Caco-2 (cell line): ENCODE measurements around the gene ABCC4. TPM values are rescaled to one million over a fixed set of nuclear protein-coding genes. Genes with fewer than 3 reads are reported as not detected.

Source experiments
- BruUV-seq: library from RNA; stranded (reverse); fragments of 400-500 nt; replicated peaks from 2 replicates; lab custom pipeline; 2021; lab: Mats Ljungman, UMichigan
- CTCF ChIA-PET: fragments of 300-600 bp; sonication (Branson Sonifier 250); formaldehyde crosslinking; loops from one replicate; lab custom pipeline; 2022; ENCODE audit warnings: antibody characterized with exemption; lab: Charles Lee
- POLR2A ChIA-PET: fragments of 300-600 bp; sonication (Branson Sonifier 250); formaldehyde crosslinking; loops from one replicate; lab custom pipeline; 2022; ENCODE audit warnings: antibody characterized with exemption; lab: Charles Lee
- DNase-seq, 2 experiments: peaks; one replicate each; pipeline versions ENCODE4 v3.0.0 to v3.0.0-alpha.2; 2020 to 2022
- H3K27me3 ChIP-seq: replicated peaks from 2 replicates; pipeline ENCODE4 v1.6.0; 2011; ENCODE audit warnings: low read length; ENCODE audit not compliant: control insufficient read depth, insufficient read depth
- H3K36me3 ChIP-seq: 2 replicates; pipeline ENCODE4 v1.5.1; 2011; ENCODE audit warnings: low read length; ENCODE audit not compliant: control insufficient read depth, insufficient read depth
- H3K4me1 ChIP-seq: fragments of 250-450 bp; sonication (Bioruptor Pico); 2 replicates; pipeline ENCODE4 v1.5.1; 2020; ENCODE audit warnings: mild to moderate bottlenecking
- H3K4me3 ChIP-seq: 2 replicates; pipeline ENCODE4 v1.5.1; 2011; ENCODE audit warnings: low read depth, mild to moderate bottlenecking, control low read depth, low read length
- H3K9me3 ChIP-seq: fragments of 250-450 bp; sonication (Bioruptor Pico); 2 replicates; pipeline ENCODE4 v1.5.1; 2020; ENCODE audit warnings: mild to moderate bottlenecking, moderate library complexity
- H3K27ac Mint-ChIP-seq: one replicate; pipeline ENCODE4 v1.8.0; 2022; ENCODE audit warnings: mixed read lengths; ENCODE audit not compliant: unreplicated experiment
- H3K27me3 Mint-ChIP-seq: one replicate; pipeline ENCODE4 v1.8.0; 2022; ENCODE audit warnings: mixed read lengths; ENCODE audit not compliant: insufficient read depth, unreplicated experiment
- H3K36me3 Mint-ChIP-seq: one replicate; pipeline ENCODE4 v1.8.0; 2022; ENCODE audit warnings: mild to moderate bottlenecking, mixed read lengths; ENCODE audit not compliant: insufficient read depth, unreplicated experiment
- H3K4me1 Mint-ChIP-seq: one replicate; pipeline ENCODE4 v1.8.0; 2022; ENCODE audit warnings: low read depth, mixed read lengths; ENCODE audit not compliant: unreplicated experiment
- H3K4me3 Mint-ChIP-seq: one replicate; pipeline ENCODE4 v1.8.0; 2022; ENCODE audit warnings: mild to moderate bottlenecking, moderate library complexity, mixed read lengths; ENCODE audit not compliant: unreplicated experiment
- H3K9me3 Mint-ChIP-seq: one replicate; pipeline ENCODE4 v1.8.0; 2022; ENCODE audit warnings: mixed read lengths; ENCODE audit not compliant: unreplicated experiment
- intact Hi-C: fragments of 100-400 bp; cut with micrococcal nuclease; formaldehyde crosslinking; loops from one replicate; pipeline ENCODE4 v1.10.0; 2022; ENCODE audit not compliant: unreplicated experiment
- total RNA-seq: library from RNA; stranded (reverse); gene quantifications from 2 replicates; pipeline ENCODE4 v1.2.3, GENCODE V29; 2022
- TF ChIP-seq, protein P1 (sequence below), 2 experiments: fragments of 200-600 bp in 1 of 2; IDR thresholded peaks; 1 replicate in 1 of 2; 2 replicates in 1 of 2; pipeline versions ENCODE4 v1.5.1 to v1.8.0; 2011 to 2022; ENCODE audit warnings: antibody characterized with exemption in 1 of 2, control low read depth in 1 of 2, inconsistent platforms in 1 of 2, low read depth in 1 of 2, low read length in 1 of 2, mild to moderate bottlenecking in 1 of 2, moderate library complexity in 1 of 2; ENCODE audit not compliant: insufficient read depth in 1 of 2, severe bottlenecking in 1 of 2, unreplicated experiment in 1 of 2

ABCC4 gene
- total RNA-seq, 1 experiment from 2014 or later, result 51.9 TPM

DNA sequence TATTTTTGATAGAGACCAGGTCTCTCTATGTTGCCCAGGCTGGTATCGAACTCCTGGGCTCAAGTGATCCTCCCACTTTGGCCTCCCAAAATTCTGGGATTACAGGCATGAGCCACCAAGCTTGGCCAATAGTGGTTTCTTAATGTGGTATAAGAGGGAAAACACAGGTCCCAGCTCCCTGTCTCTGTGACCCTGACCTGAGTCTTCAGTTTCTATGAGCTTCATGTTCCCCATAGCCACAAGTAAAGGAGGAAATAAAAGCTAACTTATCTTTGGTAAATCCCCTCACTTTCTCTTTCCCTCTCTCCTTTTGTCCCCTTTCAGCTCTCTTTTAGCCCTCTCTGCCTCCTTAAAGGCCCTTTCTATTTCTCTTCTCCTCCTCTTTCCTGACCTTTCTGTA, 50.3 kb downstream of the ABCC4 start:
- no peaks in the 10 kb centered on the region for H3K36me3 ChIP-seq
- Mint-ChIP-seq H3K36me3 (peaks cover 30% of the 10 kb centered on the region), H3K27me3 (no peaks in the 10 kb centered on the region), H3K4me1 (peaks cover 28% of the 10 kb centered on the region), H3K27ac (no peak overlapping the region), H3K4me3 (no peak overlapping the region), H3K9me3 (no peaks in the 10 kb centered on the region)
- intact Hi-C loops, result loop anchor here (5.0 kb wide), 1 partner anchor 59 kb away; no protein-coding TSS in a partner anchor
- no peak overlapping the region for H3K4me3 ChIP-seq
- no peaks in the 10 kb centered on the region; the same call in 1 of the 2 replicates for H3K27me3 ChIP-seq
- POLR2A ChIA-PET, result no interaction called here
- H3K9me3 ChIP-seq, result no peaks in the 10 kb centered on the region
- DNase-seq, result no peak
- no TSS peak for BruUV-seq
- CTCF ChIA-PET, result no interaction called here
- TF ChIP-seq, protein P1, sequence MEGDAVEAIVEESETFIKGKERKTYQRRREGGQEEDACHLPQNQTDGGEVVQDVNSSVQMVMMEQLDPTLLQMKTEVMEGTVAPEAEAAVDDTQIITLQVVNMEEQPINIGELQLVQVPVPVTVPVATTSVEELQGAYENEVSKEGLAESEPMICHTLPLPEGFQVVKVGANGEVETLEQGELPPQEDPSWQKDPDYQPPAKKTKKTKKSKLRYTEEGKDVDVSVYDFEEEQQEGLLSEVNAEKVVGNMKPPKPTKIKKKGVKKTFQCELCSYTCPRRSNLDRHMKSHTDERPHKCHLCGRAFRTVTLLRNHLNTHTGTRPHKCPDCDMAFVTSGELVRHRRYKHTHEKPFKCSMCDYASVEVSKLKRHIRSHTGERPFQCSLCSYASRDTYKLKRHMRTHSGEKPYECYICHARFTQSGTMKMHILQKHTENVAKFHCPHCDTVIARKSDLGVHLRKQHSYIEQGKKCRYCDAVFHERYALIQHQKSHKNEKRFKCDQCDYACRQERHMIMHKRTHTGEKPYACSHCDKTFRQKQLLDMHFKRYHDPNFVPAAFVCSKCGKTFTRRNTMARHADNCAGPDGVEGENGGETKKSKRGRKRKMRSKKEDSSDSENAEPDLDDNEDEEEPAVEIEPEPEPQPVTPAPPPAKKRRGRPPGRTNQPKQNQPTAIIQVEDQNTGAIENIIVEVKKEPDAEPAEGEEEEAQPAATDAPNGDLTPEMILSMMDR (IDR thresholded peaks at IDR 0.05; ENCODE audit: insufficient read depth in 1 of 2, low read depth in 1 of 2, low read length in 1 of 2, severe bottlenecking in 1 of 2, unreplicated experiment in 1 of 2), result no peak
- H3K4me1 ChIP-seq, result peaks cover 36% of the 10 kb centered on the region

GRCh38 chr13:95248953-95249352, 52.3 kb downstream of the ABCC4 start:
- H3K4me1 Mint-ChIP-seq, result peaks cover 10% of the 10 kb centered on the region
- H3K36me3 Mint-ChIP-seq, result peaks cover 25% of the 10 kb centered on the region
- no peak overlapping the region for H3K4me3 Mint-ChIP-seq
- H3K4me1 ChIP-seq, result peaks cover 16% of the 10 kb centered on the region
- H3K4me3 ChIP-seq, result no peak overlapping the region
- no peaks in the 10 kb centered on the region; the same call in 1 of the 2 replicates for H3K36me3 ChIP-seq
- no peak overlapping the region for H3K27ac Mint-ChIP-seq
- H3K9me3 Mint-ChIP-seq, result no peaks in the 10 kb centered on the region
- TF ChIP-seq, protein P1 (IDR thresholded peaks at IDR 0.05; ENCODE audit: insufficient read depth in 1 of 2, low read depth in 1 of 2, low read length in 1 of 2, severe bottlenecking in 1 of 2, unreplicated experiment in 1 of 2), result no peak
- no peak for DNase-seq
- POLR2A ChIA-PET, result no interaction called here
- BruUV-seq, result no TSS peak
- no peaks in the 10 kb centered on the region; the same call in 1 of the 2 replicates for H3K27me3 ChIP-seq
- H3K9me3 ChIP-seq, result no peaks in the 10 kb centered on the region
- intact Hi-C loops, result no loop called here
- CTCF ChIA-PET, result no interaction called here
- H3K27me3 Mint-ChIP-seq, result no peaks in the 10 kb centered on the region

- Histone ChIP-seq H3K36me3 (no peaks in the 10 kb centered on the region; the same call in 1 of the 2 replicates), H3K4me3 (no peak overlapping the region), H3K27me3 (no peaks in the 10 kb centered on the region; the same call in 1 of the 2 replicates), H3K4me1 (peaks cover 7% of the 10 kb centered on the region), H3K9me3 (no peaks in the 10 kb centered on the region)
- H3K9me3 Mint-ChIP-seq, result no peaks in the 10 kb centered on the region
- no peak overlapping the region for H3K4me3 Mint-ChIP-seq
- H3K4me1 Mint-ChIP-seq, result peaks cover 4% of the 10 kb centered on the region
- CTCF ChIA-PET, result no interaction called here
- POLR2A ChIA-PET, result no interaction called here
- intact Hi-C loops, result no loop called here
- no TSS peak for BruUV-seq
- H3K27me3 Mint-ChIP-seq, result no peaks in the 10 kb centered on the region
- H3K36me3 Mint-ChIP-seq, result peaks cover 20% of the 10 kb centered on the region
- TF ChIP-seq, protein P1 (IDR thresholded peaks at IDR 0.05; ENCODE audit: insufficient read depth in 1 of 2, low read depth in 1 of 2, low read length in 1 of 2, severe bottlenecking in 1 of 2, unreplicated experiment in 1 of 2), result no peak
- H3K27ac Mint-ChIP-seq, result no peak overlapping the region
- DNase-seq, result no peak
Measured at GRCh38 chr13:95247852-95248251, 53.4 kb downstream of the ABCC4 start.
